ENCODE results near the gene ZGPAT. TPM values are rescaled to one million over a fixed set of nuclear protein-coding genes. Genes with fewer than 3 reads are reported as not detected.
A peak's percentile ranks its signal among the peaks of the same experiment; 100 is the strongest.

The ZGPAT gene
- total and polyA plus RNA-seq, 2 of the 8 experiments (the other 6 are each of a cell fraction or from before 2014, with no cell fraction given), result 14.5 to 21.4 TPM

DNA sequence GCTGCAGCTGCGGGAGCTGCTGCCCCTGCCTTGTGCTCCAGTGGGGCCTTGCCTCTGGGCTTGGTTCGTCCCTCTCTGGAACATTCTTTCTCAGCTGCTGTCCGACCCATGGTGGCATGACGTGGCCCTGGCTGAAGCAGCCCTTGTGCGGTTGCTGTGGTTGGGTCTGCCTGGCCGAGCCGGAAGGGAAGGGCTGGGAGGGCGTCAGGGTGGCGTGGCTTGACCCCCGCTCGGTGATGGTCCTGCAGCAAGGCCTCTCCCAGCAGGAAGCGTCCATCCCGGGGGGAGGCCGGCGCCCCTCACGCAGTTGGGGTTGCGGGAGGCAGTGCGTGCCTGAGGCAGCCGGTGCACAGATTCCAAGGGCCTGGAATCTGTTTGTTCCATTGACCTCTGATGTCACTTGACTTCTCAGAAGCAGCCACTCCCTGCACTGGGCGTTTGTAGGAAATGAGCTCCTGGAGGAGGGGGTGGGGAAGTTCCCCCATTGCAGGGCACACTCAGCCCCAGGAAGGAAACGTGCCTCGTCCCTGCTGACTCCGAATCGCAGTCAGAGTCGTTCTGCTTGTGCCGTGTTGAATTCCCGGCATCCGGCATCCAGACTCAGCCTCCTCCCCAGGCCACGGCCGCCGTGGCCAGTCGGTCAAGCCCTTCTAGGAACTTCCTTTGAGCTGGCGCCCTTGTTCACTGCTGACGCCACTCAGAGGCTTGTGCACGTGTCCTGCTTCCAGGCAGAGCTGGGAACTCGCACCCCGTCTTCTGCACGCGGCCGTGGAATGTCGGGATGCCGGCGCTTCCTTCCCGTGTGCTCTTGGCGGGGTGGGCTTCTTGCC is 21.1 kb upstream of the ZGPAT start:
- no peak overlapping the region for H2BK15ac ChIP-seq (ENCODE audit: low read length)
- ChIA-PET POLR2A (ENCODE audit: partially characterized antibody) (interaction anchor here (0.7 to 4.3 kb wide), 3 partner anchors 11 to 29 kb away, joined by 4 to 31 read pairs (median 18); partner anchors contain the start of genes RTEL1 and TNFRSF6B), CTCF (ENCODE audit: partially characterized antibody) (interaction anchor here (0.6 to 1.0 kb wide), 3 partner anchors 12 to 108 kb away, joined by 3 to 4 read pairs (median 3); no protein-coding TSS in a partner anchor)
- no peak overlapping the region for H3K4me2 ChIP-seq (ENCODE audit: insufficient read depth in 1 of 2, low read depth in 2 of 2, low read length in 2 of 2)
- H3K23ac ChIP-seq (ENCODE audit: insufficient read length), result no peak overlapping the region
- H3K14ac ChIP-seq (ENCODE audit: insufficient read length), result no peak overlapping the region
- no peak overlapping the region; the same call in 1 of the 2 replicates for H3K18ac ChIP-seq (ENCODE audit: extremely low read depth, low read length)
- H4K8ac ChIP-seq (ENCODE audit: extremely low read depth, insufficient read depth, low read length), result no peak overlapping the region; the same call in 1 of the 2 replicates
- peak overlapping the region; percentile 66 for H2BK5ac ChIP-seq (ENCODE audit: low read depth, low read length)
- no peaks in the 10 kb centered on the region for H3K79me2 ChIP-seq (ENCODE audit: control insufficient read depth in 1 of 2, insufficient read depth in 2 of 2, low read length in 2 of 2)
- H2AFZ ChIP-seq (ENCODE audit: low read length), result no peak overlapping the region
- peaks cover 0 to 2% of the 10 kb centered on the region in 2 experiments for H4K20me1 ChIP-seq (replicated peaks in 1 of 2; ENCODE audit: control insufficient read depth in 1 of 2, insufficient read depth in 2 of 2, low read length in 2 of 2)
- H3K4me1 ChIP-seq (replicated peaks in 1 of 4; ENCODE audit: control insufficient read depth in 3 of 4, insufficient read depth in 4 of 4, low read length in 3 of 4), result no peaks in the 10 kb centered on the region; a peak in 1 of 7 replicates
- TF ChIP-seq E2F6 (IDR thresholded peaks at IDR 0.05) (no peak), HDAC6 (IDR thresholded peaks at IDR 0.05; ENCODE audit: low read depth, low read length) (no peak), EGR1 (IDR thresholded peaks at IDR 0.05; ENCODE audit: borderline replicate concordance, low read depth, low read length) (no peak), PHF8 (conservative IDR thresholded peaks at IDR 0.05; ENCODE audit: low read depth, low read length) (no peak), USF2 (IDR thresholded peaks at IDR 0.05; ENCODE audit: low read length) (no peak), KDM1A (IDR thresholded peaks at IDR 0.05; ENCODE audit: borderline replicate concordance, low read length) (no peak), SP1 (IDR thresholded peaks at IDR 0.05; ENCODE audit: low read depth, low read length) (no peak)
- TF ChIP-seq, protein P1, sequence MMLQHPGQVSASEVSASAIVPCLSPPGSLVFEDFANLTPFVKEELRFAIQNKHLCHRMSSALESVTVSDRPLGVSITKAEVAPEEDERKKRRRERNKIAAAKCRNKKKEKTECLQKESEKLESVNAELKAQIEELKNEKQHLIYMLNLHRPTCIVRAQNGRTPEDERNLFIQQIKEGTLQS (IDR thresholded peaks at IDR 0.05; ENCODE audit: insufficient read depth, low read depth, low read length), result no peak
- H4K91ac ChIP-seq (replicated peaks; ENCODE audit: insufficient read length, low read length), result no peak overlapping the region
- no peak overlapping the region for H2AK5ac ChIP-seq (ENCODE audit: low read depth, low read length)
- H2BK20ac ChIP-seq (ENCODE audit: low read length), result no peak overlapping the region
- no peak for FAIRE-seq
- no peak overlapping the region for H3K4me3 ChIP-seq (ENCODE audit: extremely low read depth in 1 of 4, insufficient read depth in 2 of 4, low read depth in 3 of 4, low read length in 4 of 4)
- no peak overlapping the region for H4K5ac ChIP-seq (ENCODE audit: insufficient read length, low read depth, low read length)
- no peaks in the 10 kb centered on the region for H3K9me3 ChIP-seq (ENCODE audit: insufficient read depth in 2 of 2, low read depth in 1 of 2, low read length in 1 of 2)
- 91% methylated on average over 39 of the region's 45 CpGs; no CpG with 5 or more reads in 1 of the 2 experiments for WGBS, 2 experiments (ENCODE audit: extremely low coverage in 1 of 2, insufficient coverage in 1 of 2, insufficient read length in 1 of 2, insufficient replicate concordance in 2 of 2, low coverage in 1 of 2, low lambda C conversion rate in 2 of 2, missing lambda C conversion rate in 1 of 2)
- H2BK120ac ChIP-seq (replicated peaks; ENCODE audit: low read depth, low read length), result no peak overlapping the region
- peak overlapping the region in 1 of 4 experiments; percentile 21; a peak in 1 of 7 replicates for H3K9ac ChIP-seq (replicated peaks in 1 of 4; ENCODE audit: extremely low read depth in 1 of 4, low read depth in 3 of 4, low read length in 3 of 4)
- no peaks in the 10 kb centered on the region for H3K27me3 ChIP-seq (replicated peaks in 1 of 4; ENCODE audit: control insufficient read depth in 3 of 4, extremely low read depth in 1 of 4, insufficient read depth in 3 of 4, low read length in 3 of 4)
- DNase-seq (ENCODE audit: low read depth in 1 of 2, low spot score in 2 of 2), result no peak
- no peaks in the 10 kb centered on the region for H3K23me2 ChIP-seq (ENCODE audit: low read depth, low read length)
- H3K36me3 ChIP-seq (ENCODE audit: control insufficient read depth in 2 of 4, insufficient read depth in 4 of 4, low read length in 3 of 4), result peaks cover 0 to 3% (median 0%) of the 10 kb centered on the region in 4 experiments; a peak in 1 of 8 replicates
- H3K56ac ChIP-seq (replicated peaks; ENCODE audit: insufficient read length, low read depth, low read length), result no peak overlapping the region
- H3K27ac ChIP-seq (ENCODE audit: low read depth, low read length), result no peak overlapping the region
- no peaks in the 10 kb centered on the region for H3K79me1 ChIP-seq (ENCODE audit: low read depth, low read length)
- no peak overlapping the region for H2BK12ac ChIP-seq (ENCODE audit: low read depth, low read length)
- H3K4ac ChIP-seq (replicated peaks; ENCODE audit: insufficient read length, low read depth, low read length), result no peak overlapping the region

All from H1 (cell line).